GM12892 (cell line): ENCODE data around the gene LSS.

Experiments
- POLR2A ChIP-seq: IDR thresholded peaks from 2 replicates; pipeline ENCODE4 v1.6.1; 2011; ENCODE audit warnings: low read depth, low read length, control low read depth
- POLR2AphosphoS5 ChIP-seq: IDR thresholded peaks from 2 replicates; pipeline ENCODE4 v1.6.1; 2011; ENCODE audit warnings: low read depth, low read length, control low read depth

GRCh38 chr21:46165098-46165497 lies 63.5 kb downstream of the LSS start:
- TF ChIP-seq POLR2A = no peak
- TF ChIP-seq POLR2AphosphoS5 = no peak
